Cardiac septum (tissue), 1 donor: Measurements from ENCODE around the gene PRDM15. TPM values are rescaled to one million over a fixed set of nuclear protein-coding genes. Genes with fewer than 3 reads are reported as not detected.
A peak's percentile ranks its signal among the peaks of the same experiment; 100 is the strongest.

Source experiments
- DNase-seq: peaks from one replicate; pipeline ENCODE4 v3.0.0-alpha.2; 2020; ENCODE audit warnings: low spot score
- intact Hi-C: fragments of 100-400 bp; cut with DNase I; formaldehyde crosslinking; loops from one replicate; pipeline ENCODE4 v1.14.0; 2022
- total RNA-seq: library from RNA; stranded (reverse); fragmentation: NEBNext Ultra II Directional; extraction: Animal tissue kit (Norgen Biotek cat#: 25700); gene quantifications from one replicate; pipeline ENCODE4 v1.2.1, GENCODE V29; 2021
- donor health status: DM: no; HTN: no; CAD: no.

The PRDM15 gene
- total RNA-seq, 1 donor from 2014 or later: 3.5 TPM

DNA sequence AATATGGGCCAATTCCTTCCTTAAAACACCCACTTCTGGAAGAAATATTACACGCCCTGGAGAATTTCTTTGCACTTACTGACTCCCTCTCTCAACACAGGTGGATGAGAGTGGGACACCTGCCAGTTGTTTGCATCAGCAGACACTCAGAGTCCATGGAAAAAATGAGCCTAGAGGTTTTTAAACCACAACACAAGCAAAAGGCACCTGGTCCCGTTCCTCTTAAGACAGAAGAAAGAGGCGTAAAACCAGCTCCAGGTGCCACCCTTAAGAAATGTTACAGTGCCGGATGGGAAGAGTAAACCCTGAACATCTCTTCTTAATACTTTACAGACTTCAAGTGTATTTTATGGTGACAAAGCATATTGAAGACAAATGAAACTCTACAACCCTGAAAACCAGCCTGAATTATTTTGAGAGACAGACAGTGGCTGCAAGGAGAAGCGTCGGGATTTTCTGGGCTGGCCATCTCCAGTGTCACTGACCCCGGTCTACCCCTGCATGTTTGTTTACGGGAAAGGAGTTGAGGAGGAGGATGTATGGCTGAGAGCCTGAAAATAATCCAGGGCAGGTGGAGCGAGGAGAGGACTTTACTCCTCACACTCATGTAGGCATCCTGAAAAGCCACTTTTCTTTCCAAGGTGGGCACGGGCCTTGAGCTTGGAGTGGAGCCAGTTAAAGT, 104.5 kb downstream of the PRDM15 start:
- intact Hi-C loops: no loop called here
- DNase-seq: no peak

- no peak for DNase-seq
- intact Hi-C loops: no loop called here
Observed at GRCh38 chr21:41772351-41773080, 106.6 kb downstream of the PRDM15 start.

GRCh38 chr21:41771625-41771945, 107.6 kb downstream of the PRDM15 start:
- intact Hi-C loops: no loop called here
- no peak for DNase-seq

GRCh38 chr21:41770901-41771624, 108.1 kb downstream of the PRDM15 start:
- intact Hi-C loops: no loop called here
- no peak for DNase-seq

- intact Hi-C loops: no loop called here
- DNase-seq: no peak
Observed at GRCh38 chr21:41769933-41770332, 109.2 kb downstream of the PRDM15 start.

GRCh38 chr21:41769521-41769920, 109.6 kb downstream of the PRDM15 start:
- no peak for DNase-seq
- intact Hi-C loops: no loop called here

GRCh38 chr21:41769111-41769510, 110.0 kb downstream of the PRDM15 start:
- DNase-seq: no peak
- intact Hi-C loops: no loop called here

DNA sequence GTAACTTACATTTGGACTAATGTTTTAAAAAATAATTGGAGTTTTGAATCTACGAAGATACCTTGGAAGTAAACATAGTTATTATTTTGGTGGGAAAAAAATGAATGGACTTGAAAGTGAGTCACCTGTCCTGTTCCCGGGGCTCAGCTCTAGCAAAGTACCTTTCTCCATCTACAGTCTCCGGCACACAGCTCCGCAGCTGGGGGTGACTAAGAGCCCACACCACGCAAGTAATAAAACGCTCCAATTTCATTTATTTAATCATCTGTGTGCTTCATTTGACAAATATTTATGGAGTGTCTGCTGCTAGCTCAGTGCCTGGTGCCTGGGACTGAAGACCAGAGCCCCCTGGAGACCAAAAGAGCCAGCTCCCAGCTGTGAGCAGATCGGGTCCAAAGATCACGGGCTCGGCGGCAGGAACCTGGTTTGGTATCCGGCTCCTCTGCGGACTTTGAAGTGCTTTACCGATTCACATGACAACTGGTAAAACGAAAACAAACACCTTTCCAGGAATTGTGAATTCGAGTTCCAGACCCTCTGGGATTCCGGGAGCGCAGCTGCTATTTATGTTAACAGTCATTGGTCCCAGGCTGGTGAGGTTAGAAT, 110.6 kb downstream of the PRDM15 start:
- intact Hi-C loops: no loop called here
- DNase-seq: no peak

GRCh38 chr21:41767606-41768436, 111.3 kb downstream of the PRDM15 start:
- intact Hi-C loops: no loop called here
- peak; percentile 29 for DNase-seq

DNA sequence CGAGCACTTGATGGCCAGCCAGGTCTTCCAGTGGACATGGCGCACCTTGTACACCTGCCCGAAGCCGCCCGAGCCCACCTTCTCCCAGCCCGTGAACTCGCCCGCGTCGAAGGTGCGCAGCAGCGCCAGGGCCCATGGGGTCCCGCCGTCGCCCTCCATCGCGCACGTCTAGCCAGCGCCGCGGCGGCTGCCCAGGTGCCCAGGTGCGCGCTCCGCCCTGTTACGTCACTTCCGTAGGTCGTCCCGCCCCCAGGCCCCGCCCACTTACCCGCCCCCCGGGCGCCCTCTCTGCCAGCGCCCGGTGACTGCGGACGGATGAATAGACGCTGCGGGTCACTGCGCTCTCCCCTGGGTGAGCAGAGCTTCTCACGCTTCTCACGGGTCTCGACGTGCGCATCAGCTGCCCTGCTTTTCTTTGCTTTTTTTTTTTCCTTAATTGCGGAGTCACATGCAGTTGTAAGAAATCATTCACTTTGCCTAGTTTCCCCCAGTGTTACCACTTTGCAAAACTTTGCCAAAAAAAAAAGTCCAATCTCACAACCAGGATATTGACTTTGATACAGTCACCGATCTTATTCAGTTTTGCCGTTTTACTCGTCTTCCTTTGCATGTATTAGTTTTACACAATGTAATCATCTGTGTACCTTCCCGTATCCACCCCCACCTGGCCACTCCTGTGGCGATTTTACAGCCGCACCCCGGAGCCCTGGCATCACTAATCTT, 112.1 kb downstream of the PRDM15 start, which contains the start of gene RIPK4:
Gene RIPK4, minus strand, starts transcription at position 170 of the 723 bp plus-strand sequence. Its CDS starts 11 bp downstream, at position 159.
- peak; percentile 66 for DNase-seq
- intact Hi-C loops: no loop called here

DNA sequence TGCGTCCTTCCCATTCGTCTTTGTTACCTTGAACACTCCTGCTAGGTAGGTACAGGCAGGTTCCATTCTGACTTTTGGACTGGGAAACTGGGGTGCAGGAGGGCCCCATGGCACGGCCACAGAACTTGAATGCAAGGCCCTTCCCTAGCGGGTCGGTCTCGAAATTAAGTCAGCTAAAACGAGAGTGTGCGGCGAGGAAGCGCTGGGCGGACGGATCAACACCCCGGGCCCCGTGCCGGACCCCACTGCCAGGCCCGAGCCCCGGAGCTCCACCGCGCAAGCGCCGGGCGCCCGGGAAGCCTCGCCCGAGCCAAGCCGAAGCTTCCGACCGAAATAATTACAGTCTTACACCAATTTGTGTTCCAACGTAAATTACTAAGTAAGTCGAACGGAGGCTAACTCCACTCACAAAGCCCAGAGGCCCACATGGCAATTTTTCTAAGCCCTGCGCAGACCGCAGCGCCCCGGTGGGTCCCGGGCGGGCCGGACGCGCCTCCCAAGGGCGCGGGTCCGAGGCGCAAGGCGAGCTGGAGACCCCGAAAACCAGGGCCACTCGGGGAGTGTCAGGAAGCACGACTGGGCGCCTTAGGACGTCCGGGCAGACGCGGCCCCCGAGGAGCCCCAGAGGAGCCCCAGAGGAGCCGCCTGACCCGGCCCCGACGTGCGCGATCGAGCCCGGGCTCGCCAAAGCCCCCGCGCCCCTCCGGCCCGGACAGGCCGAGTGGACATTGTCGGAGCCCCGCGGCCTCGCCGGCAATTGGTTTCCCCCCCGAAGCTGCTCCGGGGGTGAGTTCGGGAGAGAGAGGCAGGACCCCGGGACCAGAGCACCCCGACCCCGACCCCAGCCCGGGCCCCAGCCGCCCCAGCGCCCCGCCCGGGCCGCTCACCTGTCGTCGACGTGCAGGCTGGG, 112.9 kb downstream of the PRDM15 start:
- intact Hi-C loops: no loop called here
- DNase-seq: peak; percentile 47

DNA sequence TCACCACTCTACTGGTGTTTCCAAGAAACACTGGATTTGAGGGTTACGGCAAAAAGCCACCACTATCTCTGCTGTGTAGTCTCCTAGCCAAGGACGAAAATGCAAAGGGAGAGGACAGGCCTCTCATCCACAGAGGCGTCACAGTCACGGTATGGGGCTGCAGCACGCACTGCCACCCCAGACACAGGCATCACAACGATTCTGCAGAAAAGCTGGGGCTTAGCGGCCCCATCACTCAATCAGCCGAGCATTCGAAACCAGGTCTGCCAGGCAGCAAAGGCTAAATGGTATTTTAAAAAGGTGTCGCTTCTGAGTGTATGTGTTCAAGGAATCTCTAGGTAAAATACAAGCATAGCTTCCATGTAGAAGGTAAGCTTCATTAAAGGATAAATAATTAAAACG, 113.7 kb downstream of the PRDM15 start:
- DNase-seq: no peak
- intact Hi-C loops: no loop called here

DNA sequence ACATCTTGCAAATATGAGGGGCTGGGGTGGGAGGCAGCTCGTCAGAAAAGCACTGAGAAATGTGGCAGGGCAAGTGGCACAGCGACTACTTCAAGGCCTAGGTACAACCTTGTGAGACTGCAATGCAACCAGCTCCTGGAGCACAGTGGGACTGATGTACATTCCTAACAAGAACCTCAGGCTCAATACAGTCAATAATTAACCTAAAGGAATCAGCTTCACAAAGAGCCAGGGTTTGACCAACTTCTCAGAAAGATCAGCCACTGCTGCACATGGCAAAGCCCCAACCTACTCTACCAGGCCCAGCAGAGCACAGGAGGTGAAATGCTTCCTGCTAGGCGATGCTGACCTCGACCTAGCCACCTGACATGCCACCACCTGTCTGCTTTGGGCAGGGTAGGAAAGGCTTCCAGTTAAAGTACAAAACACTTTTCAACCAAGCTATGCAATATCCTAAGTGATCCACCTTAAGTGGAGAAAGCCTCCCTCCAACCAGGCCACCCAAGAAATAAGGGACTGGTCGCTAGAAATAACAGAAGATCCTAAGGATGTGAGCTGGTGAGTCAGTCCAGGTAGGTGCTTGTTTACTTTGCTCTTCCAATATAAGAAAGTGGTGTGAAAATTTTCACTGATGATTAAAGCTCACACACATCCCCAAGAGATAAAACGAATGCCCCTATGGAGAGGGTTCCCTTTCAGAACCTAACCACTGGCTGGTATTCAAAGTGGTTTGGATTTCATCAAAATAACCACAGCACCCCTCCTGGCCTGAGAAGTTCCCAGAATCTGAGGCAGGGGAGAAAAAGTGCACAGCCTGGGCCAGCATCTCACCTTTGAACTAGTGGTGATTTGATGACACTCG, 114.4 kb downstream of the PRDM15 start:
- intact Hi-C loops: no loop called here
- no peak for DNase-seq

DNA sequence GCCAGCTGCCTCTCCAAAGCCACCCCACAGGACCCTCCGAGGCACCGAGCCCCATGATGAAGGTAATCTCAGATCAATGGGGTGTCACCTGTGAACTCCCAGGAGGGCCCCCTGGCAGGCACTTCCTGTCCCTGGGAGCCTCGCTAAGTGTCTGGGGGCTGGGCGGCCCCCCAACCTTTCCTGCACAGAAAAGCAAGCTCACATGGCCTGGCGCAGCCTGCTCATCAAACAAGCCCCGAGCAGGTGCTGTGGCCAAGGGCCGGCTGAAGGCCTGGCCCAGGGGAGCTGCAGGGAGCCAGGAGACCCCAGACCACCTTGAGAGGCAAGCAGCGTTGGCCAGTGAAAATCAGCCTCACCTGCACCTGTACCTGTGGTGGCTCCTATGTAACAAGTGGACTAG, 115.1 kb downstream of the PRDM15 start:
- DNase-seq: no peak
- intact Hi-C loops: no loop called here

DNA sequence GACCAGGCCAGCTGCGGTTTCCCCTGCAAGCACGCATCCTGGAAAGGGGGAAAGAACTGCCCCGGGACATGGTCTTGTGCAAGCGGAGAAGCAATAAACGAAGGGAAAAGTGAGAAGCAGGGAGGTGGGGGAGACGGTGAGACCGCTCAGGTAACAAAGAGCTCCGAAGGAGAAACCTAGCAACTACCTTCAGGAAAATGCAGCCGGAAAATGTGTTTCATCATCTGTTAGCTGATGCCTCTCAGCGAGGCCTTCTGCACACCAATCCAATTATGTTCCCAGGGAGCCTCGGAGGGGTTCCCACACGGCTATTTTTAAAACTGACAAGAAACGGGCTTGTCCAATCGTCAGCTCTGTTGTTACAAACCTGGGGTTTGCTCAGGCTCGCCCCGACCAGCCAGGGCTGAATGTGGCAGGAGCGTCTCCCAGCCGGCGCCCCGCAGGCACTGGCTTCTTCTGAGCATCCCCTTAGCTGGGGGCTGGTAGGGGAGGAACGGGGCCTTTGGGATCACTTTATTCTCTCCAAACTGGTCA, 115.7 kb downstream of the PRDM15 start:
- intact Hi-C loops: no loop called here
- no peak for DNase-seq

DNA sequence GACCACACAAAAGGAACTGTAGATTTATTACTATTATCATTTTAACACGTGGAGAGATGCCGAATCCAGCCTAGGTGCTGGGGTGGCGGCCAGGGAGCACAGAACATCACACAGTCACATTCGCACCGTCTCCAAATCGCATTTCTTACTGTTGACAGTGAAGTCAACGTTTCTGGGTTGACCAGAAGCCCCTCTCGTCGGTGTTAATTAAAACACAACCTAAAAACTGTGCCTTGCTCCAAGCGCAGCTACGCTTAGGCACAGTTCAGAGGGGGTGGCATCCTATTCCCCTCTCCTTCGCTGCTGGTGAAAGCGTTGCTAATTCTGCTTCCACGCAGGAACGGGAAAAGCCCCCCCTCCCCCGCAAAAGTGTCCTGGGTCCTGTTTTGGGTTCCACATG, 116.4 kb downstream of the PRDM15 start:
- intact Hi-C loops: no loop called here

More for the DNA sequence above, 116.4 kb downstream of the PRDM15 start:
- DNase-seq: no peak
